DMS53 (cell line): ENCODE results near the gene NFKBIZ.
"Not testable (repeated sequence)": the region's sequence is repeated elsewhere in the genome, so short reads cannot be mapped to it uniquely, and the experiment has no call there.

ENCODE experiments used
- DNase-seq: peaks from one replicate; lab custom pipeline; 2025; lab: John Stamatoyannopoulos, UW

NFKBIZ gene

DNA sequence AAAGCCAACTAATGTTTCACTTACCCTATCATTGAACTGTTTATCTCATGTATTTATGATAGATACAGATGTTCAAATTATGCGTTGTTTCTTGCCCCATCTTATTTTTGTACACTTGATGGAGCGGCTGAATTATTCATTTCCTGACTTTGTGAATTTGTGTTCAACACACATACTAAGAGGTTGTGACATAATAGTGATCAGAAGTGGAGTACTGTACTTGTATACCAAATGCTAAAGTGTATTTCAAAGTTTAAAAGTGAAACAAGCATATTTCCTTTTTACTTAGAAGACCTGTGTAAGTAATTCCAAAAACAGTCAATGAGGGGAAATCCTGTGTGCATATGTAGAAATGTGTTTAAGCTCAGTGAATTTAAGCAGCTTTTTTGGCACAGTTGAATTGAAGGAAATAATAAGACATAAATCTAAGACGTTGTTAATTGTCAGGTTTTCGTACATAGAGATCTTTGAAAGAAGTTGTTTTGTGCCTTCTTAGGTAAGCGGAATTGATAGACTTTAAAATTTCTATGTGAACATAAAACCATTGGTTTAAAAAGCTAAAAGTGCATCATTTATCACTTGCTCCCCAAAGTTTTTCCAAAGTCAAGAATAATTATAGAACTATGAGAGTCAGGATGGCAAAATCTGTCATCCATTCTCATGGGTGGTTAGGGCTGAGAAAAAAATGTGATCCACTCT lies 1.9 kb downstream of the NFKBIZ start:
- no peak for DNase-seq

DNA sequence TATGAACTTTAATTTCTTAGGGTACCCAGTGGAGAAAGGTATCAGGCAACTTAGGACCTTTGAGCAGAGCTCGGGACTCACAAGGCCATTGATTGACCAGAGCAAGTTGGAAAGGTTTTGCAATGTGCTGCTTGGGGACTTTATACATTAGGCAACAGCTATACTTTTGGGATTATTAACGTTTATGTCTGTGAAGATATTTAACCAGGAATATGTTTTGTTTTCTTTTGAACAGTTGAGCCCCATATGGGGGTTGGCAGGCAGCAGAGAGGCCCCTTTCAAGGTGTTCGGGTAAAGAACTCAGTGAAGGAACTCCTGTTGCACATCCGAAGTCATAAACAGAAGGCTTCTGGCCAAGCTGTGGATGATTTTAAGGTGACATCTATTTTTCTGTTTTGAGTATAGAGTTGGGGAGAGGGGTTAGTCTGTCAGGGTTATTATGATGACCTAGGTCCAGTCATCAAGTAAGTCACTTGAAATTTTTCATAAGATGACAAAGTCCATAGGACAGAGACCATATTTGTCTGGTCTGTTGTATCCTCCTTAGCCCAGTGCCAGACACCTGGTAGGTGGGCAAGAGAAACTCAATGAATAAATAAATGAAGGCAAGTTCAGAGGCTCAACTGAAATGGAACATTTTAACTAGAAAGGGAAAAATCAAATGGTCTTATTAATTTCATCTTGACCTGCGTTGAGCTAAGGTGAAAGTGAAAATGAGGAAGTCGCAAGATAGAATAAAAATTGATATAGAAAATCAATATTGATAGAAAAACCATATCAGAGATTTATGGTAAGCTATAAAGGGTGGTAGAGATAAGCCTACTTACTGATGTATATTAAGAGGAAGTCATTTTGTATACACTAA lies 2.8 kb downstream of the NFKBIZ start:
- DNase-seq = no peak

DNA sequence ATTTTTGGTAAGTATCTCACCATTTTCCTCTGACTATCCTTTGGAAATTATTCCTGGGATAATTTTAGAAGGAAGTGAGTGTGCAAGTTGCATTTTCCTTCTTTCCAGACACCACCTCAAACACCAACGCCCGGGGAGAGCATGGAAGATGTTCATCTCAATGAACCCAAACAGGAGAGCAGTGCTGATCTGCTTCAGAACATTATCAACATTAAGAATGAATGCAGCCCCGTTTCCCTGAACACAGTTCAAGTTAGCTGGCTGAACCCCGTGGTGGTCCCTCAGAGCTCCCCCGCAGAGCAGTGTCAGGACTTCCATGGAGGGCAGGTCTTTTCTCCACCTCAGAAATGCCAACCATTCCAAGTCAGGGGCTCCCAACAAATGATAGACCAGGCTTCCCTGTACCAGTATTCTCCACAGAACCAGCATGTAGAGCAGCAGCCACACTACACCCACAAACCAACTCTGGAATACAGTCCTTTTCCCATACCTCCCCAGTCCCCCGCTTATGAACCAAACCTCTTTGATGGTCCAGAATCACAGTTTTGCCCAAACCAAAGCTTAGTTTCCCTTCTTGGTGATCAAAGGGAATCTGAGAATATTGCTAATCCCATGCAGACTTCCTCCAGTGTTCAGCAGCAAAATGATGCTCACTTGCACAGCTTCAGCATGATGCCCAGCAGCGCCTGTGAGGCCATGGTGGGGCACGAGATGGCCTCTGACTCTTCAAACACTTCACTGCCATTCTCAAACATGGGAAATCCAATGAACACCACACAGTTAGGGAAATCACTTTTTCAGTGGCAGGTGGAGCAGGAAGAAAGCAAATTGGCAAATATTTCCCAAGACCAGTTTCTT lies 3.9 kb downstream of the NFKBIZ start:
- DNase-seq = peak; percentile 72

DNA sequence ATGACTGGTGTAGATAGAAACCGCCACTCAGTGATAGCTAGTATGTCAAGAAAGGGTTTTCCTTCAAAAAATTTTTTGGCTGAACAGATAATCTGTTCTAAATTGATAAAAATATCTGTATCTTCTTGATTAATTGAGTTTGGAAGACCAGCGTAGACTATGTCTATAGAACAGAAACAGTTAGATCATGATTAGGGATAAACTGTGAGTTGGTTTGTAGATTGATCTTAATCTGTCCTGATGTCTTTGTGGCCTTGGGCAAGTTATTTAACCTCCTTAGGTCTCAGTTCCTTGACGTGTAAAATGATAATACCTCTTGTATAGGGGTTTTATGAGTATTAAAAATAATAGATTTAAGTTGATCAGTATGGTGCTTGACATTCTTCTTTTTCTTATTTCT lies 4.7 kb downstream of the NFKBIZ start:
- DNase-seq = no peak

DNA sequence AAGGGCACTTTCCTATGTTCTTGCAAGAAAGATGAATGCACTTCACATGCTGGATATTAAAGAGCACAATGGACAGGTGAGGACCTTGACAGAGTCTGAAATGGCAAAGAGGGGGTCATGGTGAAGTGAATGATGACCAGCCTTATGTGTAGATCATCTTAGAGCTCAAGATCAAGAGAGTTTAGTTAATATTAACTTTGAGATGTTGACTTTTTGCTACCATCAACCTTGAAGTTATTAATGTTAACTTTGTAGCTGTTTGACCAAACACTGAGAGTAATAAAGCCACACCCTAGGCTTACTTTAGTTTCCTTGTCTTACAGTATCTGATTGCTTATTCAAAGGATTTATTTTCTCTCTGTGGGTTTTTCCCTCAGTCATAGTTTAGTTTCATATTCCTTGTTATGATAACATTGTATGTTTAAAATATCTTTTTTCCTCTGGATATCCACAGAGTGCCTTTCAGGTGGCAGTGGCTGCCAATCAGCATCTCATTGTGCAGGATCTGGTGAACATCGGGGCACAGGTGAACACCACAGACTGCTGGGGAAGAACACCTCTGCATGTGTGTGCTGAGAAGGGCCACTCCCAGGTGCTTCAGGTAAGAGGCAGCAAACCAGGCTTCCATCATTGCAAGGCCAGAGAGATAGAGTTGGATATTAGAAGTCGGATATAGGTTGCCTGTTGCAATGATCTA lies 5.4 kb downstream of the NFKBIZ start:
- peak; percentile 20 for DNase-seq

DNA sequence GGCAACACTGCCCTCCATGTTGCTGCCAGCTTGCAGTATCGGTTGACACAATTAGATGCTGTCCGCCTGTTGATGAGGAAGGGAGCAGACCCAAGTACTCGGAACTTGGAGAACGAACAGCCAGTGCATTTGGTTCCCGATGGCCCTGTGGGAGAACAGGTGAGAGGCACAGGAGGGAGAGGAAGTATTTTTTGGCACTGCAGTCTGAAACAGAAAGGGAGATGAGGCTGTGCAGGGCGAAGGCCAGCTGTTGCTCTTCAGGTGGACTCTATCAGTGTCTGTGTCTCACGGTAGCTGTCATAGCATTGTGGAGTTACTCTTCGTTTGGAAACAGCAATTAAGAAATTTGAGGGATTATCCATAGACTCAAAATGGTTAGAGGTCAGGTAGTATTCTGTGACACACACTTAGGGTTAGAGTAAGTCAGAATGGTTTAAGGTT lies 8.0 kb downstream of the NFKBIZ start:
- DNase-seq = no peak

DNA sequence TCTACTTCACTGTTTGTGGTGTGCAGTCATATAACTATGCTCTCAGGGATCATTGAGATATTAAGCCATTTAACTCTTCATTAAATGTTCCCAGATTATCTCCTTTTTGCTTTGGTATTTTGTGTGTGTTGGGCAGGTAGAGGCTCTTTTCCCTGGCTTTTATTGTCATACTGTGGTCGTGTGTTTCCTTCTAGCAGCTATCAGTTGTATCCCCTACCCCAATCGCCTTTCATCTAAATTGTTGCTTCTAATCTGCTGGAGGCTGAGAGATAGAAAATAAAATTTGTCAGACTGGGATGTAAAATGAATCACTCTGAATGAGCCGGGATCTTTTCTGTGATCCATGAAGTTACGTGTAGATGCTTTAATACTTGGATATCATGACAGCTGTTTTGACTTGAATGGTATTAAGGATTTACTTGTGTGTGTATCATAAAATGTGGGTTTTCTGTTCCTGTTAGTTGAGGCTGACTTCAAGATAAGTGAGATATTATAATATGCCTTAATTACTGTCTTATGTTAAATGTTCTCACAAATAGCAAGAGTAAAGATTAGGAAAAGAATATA lies 9.2 kb downstream of the NFKBIZ start:
- DNase-seq = no peak

DNA sequence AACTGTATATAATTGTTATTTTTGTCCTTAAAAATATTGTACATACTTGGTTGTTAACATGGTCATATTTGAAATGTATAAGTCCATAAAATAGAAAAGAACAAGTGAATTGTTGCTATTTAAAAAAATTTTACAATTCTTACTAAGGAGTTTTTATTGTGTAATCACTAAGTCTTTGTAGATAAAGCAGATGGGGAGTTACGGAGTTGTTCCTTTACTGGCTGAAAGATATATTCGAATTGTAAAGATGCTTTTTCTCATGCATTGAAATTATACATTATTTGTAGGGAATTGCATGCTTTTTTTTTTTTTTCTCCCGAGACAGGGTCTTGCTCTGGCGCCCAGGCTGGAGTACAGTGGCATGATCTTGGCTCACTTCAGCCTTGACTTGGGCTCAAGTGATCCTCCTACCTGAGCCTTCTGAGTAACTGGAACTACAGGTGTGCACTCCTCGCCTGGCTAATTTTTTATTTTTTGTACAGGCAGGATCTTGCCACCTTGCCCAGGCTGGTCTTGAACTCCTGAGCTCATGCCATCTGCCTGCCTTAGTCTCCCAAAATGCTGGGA lies 10.7 kb downstream of the NFKBIZ start:
- no peak for DNase-seq

DNA sequence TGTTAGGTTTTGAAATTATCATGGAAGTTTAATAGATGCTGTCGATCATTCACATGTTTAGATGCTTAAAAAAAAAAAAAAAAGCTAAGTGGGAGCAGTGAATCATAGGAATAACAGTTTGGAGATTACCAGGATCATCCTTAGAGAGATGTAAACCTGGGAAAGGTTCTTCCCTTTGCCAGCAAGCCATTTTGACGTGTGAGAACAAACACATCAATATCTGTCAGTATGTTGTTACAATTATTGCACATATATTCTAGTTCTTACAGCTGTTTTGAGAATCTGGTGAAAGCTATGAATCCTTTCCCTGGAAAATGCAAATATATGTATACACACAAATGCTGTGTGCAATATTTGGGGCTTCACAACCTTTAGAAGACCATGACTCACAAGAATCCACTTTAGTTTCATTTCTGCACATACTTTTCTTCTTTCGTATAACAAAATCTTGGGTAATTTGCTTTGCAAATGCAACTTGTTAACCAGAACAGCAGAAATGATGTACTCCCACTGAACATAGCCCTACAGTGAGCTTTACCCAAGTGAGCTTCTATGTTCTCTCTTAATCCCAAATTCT lies 12.0 kb downstream of the NFKBIZ start:
- no peak for DNase-seq

DNA sequence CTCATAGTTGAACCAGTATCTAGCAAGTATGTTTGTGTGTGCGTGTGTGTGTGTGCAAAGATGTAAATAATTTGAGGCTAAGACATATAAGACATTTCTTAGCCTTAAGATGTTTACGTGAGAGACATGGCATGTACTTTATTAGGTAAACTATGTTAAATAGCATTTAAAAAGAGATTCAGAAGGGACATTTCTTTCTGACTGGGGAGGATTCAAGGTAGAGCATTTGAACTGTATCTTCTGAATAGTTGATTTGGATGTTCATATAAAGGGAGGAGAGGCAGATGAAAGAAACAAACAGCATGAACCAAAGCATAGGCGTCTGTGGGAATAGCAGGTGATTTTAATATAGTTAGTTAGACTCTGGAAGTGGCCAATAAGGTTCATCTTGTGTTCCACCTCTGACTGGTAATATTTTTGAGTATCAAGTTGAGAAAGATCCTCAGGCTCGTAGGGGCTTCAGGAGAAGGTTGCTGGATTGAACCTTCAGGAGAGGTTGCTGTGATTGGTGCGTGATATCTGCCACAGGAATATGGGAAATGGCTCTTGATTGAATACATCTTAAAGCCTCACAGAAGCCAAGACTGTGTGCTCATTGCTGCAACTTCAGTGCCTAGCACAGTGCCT lies 12.6 kb downstream of the NFKBIZ start:
- DNase-seq = no peak

DNA sequence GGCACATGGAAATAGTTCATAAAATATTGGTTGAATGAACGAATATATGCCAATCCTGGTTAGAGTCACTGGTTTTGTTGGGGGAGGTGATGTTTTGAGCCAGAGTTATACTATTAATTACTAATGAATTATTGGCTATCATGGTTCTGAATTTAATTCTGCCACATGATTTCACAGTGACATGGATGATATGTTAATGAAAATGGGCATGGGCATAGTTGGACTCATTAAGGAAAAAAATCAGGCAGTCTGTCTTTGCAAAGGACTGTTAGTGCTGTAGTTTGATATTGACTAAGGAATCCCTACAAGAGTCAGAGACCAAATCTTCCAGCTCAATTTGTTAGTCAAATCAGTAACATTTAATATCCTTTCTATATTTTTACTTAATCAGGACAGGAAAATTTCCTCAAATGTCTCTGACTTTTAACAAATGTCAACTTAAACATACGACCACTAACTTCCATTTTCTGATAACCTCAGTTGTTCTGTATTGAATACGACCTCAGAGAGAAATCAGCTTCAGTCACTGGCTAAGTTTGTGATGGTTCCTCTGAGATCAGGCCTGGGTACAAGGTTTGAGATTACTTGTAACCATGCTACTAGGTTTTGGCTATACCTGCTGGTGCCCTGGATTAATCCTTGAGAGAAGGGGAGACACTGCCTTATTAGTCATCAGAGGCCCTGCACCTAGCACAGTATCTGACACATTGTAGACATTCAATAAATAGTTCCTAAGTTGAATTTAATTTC lies 13.3 kb downstream of the NFKBIZ start:
- DNase-seq = peak; percentile 3

DNA sequence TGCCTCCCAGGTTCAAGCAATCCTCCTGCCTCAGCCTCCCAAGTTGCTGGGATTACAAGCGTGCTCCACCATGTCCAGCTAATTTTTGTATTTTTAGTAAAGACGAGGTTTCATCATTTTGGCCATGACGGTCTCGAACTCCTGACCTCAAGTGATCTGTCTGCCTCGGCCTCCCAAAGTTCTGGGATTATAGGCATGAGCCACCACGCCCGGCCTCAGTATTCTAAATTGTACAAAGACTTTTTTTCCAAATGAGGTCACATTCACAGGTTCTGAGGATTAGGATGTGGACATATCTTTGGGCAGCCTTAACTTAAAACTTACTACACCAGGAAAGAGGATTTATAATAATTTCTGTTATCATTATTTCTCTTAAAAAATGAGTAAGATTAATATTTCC lies 15.6 kb downstream of the NFKBIZ start:
- not testable (repeated sequence) for DNase-seq

DNA sequence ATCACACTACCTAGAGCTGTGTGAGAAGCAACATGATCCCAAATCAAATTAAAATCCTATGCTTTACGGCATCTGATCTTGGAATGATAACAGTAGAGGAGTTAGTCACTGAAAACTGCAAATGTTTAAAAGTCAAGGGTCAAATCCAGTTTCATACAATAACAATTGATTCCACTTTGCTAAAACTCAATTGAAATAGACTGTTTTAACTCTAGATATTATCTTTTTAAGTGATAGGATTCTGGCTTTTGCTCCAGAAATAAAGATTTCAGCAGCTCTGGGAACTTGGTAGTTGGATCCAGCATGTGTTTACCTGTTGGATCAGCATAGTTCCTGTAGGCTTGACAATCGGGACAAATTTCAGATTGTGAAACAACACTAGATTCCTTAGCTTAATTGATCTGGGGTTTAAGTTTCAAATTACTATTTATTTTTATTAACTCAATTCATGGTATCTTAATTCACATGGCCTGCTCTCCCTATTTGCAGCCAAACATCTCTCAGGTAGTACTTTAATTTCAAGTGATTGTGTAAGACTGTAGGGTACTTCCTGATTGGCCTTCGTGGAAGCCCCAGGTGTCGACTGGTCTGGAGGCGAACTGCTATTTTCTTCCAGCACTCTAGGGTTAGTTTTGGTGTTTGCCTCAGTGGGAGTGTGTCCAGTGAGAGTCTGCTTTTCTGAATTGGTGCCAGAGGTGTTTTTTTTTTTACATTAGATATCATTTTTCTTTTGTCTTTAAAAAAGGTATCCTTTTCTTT lies 16.6 kb downstream of the NFKBIZ start:
- DNase-seq = no peak

DNA sequence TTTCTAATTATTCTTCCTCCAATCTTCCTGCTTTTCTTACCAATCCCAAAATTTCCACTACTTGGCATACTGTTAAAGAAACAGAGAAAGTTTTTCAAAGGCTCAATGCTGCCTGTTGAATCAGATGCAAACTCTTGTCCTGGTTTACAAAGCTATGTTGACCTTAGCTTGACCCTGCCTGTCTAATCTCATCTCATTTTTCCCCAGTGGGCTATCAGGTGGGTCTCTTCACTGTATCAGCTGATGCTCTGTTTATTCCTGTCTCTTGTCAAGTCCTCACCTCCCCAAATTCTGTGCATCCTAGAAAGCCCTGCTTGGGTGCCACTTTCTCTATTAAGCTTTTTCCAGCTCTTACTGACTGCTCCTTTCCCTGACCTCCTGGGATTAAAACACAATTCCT lies 18.2 kb downstream of the NFKBIZ start:
- DNase-seq = no peak

DNA sequence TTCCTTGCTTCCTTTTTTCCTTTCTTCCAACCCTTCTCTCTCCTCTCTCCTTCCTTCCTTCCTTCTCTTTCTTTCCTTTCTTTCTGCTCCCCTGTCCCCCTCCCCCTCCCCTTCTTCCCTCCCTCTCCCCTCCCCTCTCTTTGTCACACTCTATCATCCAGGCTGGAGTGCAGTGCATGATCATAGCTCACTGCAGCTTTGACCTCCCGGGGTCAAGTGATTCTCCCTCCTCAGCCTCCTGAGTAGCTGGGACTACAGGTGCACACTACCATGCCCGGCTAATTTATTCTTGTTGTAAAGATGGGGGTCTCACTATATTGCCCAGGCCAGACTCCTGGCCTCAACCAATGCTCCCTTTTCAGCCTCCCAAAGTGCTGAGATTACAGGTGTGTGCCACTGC lies 18.7 kb downstream of the NFKBIZ start:
- no peak for DNase-seq

DNA sequence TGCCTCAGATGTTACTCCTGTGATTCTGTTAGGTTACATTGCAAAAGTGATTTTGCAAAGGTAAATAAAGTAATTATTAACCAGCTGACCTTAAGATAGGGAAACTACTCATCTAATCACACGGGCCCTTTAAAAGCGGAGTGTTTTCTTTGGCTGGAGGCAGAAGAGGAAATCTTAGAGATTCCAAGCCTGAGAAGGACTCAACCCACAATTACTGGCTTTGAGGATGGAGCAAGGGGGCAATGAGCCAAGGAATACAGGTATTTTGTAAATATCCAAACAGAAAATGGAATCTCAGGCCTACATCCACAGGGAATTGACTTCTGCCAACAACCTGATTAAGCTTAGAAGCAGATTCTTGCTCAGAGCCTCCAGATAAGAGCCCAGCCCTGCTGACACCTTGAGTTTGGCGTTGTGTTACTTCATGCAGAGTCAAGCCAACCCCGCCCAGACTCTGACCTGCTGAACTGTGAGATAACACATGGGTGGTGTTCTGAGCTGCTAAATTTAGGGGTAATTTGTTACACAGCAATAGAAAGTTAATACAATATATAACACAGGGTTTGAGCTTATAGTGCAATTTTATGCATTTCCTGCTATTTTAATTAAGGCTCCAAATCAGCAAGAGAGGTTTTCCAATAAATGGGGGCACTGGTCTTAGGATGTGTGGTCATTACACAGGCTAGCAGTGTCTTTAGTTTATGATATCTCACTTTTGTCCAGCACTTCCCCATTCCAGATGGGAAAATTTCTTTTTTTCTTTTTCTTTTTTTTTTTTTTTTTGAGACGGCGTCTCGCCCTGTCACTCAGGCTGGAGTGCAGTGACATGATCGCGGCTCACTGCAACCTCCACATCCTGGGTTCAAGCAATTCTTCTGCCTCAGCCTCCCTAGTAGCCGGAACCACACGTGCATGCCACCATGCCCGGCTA lies 19.5 kb downstream of the NFKBIZ start:
- peak; percentile 21 for DNase-seq

DNA sequence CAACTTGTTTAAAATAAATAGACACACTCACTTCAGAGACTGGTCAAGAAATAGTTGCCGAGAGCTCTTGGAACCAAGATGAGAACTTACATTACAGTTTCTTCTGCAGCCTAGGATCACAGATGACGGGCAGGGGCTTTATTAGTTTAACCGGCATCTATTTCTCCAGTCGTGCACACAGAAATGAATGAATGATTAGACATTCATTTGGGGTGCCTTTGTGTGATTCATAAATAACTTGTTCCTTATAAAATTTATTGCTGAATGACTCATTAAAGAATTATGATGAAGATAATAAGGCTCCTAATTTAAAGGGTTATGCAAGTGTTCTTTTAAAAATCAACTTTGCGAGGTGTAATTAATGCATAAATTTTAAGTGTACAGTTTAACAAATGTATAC lies 20.8 kb downstream of the NFKBIZ start:
- no peak for DNase-seq

DNA sequence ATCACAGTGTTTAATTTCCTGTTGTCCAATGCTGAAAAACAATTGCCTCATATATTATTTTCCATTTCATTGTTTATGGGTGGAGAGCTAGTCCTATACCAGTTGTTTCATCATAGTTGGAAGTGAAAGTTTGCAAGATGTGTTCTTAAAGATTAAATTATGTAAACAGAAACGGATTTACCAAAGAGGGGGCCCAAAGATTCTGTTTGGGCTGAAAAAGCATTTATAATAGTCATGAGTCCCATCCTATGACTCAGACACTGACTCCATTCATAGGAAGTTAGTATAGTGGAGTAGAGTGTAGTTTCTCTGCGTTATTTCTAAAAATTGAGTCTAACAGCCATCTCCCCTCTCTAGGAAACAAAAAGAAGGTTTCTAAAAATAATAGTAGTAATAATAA lies 24.3 kb downstream of the NFKBIZ start:
- DNase-seq = no peak
